ENCODE data around the gene PWP2. TPM values are rescaled to one million over a fixed set of nuclear protein-coding genes. Genes with fewer than 3 reads are reported as not detected.

PWP2 gene
- total RNA-seq, 1 donor from 2014 or later = 9.9 TPM

DNA sequence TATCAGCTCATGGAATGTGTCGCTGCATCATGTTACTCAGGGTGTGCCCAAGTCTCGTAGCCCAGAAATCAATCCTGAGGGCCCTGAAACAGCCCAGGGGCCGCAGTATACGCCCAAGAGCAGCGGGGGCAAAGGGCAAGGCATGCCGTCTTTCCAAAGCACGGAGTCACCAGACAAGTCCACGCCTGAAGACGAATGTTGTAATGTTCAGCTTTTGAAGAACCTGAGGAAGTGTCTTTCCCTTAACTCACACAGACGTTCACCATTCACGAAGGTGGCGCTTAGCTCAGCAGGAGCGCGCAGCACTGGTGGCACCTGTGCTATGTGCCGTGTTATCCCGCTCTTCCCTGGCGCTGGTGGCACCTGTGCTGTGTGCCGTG lies 18.8 kb upstream of the PWP2 start:
- Histone ChIP-seq H3K4me3 (no peak overlapping the region), H3K27ac (no peak overlapping the region), H3K4me1 (peaks cover 27% of the 10 kb centered on the region), H3K27me3 (no peaks in the 10 kb centered on the region), H3K36me3 (peaks cover 88% of the 10 kb centered on the region), H3K9me3 (no peaks in the 10 kb centered on the region)
- TF ChIP-seq, protein P1, sequence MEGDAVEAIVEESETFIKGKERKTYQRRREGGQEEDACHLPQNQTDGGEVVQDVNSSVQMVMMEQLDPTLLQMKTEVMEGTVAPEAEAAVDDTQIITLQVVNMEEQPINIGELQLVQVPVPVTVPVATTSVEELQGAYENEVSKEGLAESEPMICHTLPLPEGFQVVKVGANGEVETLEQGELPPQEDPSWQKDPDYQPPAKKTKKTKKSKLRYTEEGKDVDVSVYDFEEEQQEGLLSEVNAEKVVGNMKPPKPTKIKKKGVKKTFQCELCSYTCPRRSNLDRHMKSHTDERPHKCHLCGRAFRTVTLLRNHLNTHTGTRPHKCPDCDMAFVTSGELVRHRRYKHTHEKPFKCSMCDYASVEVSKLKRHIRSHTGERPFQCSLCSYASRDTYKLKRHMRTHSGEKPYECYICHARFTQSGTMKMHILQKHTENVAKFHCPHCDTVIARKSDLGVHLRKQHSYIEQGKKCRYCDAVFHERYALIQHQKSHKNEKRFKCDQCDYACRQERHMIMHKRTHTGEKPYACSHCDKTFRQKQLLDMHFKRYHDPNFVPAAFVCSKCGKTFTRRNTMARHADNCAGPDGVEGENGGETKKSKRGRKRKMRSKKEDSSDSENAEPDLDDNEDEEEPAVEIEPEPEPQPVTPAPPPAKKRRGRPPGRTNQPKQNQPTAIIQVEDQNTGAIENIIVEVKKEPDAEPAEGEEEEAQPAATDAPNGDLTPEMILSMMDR (IDR thresholded peaks at IDR 0.05) = no peak
- intact Hi-C loops (cut with DNase I) = no loop called here
- peak; percentile 26 for DNase-seq
- no peak for ATAC-seq

DNA sequence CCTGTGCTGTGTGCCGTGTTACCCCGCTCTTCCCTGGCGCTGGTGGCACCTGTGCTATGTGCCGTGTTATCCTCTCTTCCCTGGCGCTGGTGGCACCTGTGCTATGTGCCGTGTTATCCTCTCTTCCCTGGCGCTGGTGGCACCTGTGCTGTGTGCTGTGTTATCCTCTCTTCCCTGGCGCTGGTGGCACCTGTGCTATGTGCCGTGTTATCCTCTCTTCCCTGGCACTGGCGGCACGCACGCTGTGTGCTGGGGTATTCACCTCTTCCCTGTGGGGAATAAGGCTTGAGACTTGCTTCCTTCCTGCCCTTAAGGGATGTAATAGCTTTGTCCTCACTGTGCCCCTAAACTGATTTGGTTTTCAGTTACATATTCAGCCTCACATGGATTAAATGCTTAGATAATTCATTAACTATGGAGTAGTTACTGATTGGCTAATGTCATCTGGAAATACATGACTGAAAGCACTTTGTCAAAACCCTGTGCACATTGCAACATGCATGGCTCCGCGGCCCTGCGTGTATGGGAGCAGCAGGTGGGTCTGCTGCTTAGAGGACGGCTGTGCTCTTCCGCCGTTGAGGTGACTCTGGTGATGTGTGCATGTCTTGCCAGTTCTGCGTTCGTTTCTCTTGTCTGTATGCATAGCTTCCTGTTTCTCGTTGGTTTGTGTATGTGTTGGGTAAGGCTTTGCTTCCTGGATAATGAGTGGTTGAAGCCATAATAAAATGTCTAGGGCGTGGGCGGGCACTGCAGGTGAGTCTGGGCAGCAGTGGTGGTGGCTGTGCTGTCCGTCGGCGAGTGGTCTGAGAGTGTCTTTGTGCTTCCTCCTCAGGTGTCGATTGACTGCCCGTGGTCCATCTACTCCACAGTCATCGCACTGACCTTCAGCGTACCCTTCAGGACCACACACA lies 17.9 kb upstream of the PWP2 start:
- Histone ChIP-seq H3K9me3 (no peaks in the 10 kb centered on the region), H3K27ac (no peak overlapping the region), H3K36me3 (peaks cover 88% of the 10 kb centered on the region), H3K27me3 (no peaks in the 10 kb centered on the region), H3K4me1 (peaks cover 25% of the 10 kb centered on the region), H3K4me3 (no peak overlapping the region)
- ATAC-seq (peak; percentile 40), DNase-seq (peak; percentile 30)
- intact Hi-C loops (cut with DNase I) = no loop called here
- TF ChIP-seq, protein P1 (IDR thresholded peaks at IDR 0.05) = no peak

DNA sequence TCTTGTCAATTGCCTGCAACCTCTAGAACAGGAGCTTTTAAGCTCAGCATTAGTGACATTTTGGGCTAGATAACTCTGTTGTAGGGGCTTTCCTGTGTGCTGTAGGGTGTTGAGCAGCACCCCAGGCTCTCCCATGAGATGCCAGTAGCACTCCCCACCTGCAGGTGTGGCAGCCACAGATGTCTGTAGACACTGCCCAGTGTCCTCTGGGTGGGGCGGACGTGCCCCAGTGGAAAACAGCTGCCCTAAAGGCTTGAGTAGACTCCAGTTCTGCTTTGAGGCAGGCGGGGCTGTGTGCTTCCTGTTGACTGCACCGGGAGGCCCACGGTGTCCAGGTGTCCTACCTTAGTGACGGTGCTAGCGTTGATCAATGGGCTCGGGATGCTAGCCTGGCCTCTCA lies 16.9 kb upstream of the PWP2 start:
- ATAC-seq (no peak), DNase-seq (peak; percentile 56)
- TF ChIP-seq, protein P1 (IDR thresholded peaks at IDR 0.05) = no peak
- Histone ChIP-seq H3K4me3 (no peak overlapping the region), H3K4me1 (peaks cover 14% of the 10 kb centered on the region), H3K36me3 (peaks cover 90% of the 10 kb centered on the region), H3K9me3 (no peaks in the 10 kb centered on the region), H3K27me3 (no peaks in the 10 kb centered on the region), H3K27ac (no peak overlapping the region)
- intact Hi-C loops (cut with DNase I) = no loop called here

DNA sequence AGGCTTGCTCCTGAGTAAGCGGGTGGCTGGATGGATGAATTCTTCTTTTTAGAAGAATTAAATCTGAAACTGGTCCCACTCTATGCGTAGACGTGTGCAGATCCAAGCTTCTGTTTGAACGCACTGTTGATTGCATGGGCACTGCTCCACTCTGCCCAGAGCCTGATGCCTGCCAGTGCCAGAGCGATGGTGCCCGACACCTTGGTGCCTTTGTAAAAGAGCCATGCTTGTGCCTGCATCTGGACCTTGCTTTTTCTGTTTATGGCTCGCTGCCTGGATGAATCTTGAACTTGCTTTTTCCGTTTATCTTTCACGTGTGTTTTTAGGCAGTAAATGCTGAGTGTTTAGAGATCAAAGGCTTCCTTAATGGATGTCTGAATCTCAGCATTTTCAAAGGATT lies 15.0 kb upstream of the PWP2 start:
- peak; percentile 33 for DNase-seq
- peaks cover 84% of the 10 kb centered on the region for H3K36me3 ChIP-seq
- H3K9me3 ChIP-seq = no peaks in the 10 kb centered on the region
- no peak overlapping the region for H3K27ac ChIP-seq
- TF ChIP-seq, protein P1 (IDR thresholded peaks at IDR 0.05) = no peak
- intact Hi-C loops (cut with DNase I) = no loop called here
- no peak for ATAC-seq
- H3K4me1 ChIP-seq = peaks cover 6% of the 10 kb centered on the region
- no peak overlapping the region for H3K4me3 ChIP-seq
- no peaks in the 10 kb centered on the region for H3K27me3 ChIP-seq

DNA sequence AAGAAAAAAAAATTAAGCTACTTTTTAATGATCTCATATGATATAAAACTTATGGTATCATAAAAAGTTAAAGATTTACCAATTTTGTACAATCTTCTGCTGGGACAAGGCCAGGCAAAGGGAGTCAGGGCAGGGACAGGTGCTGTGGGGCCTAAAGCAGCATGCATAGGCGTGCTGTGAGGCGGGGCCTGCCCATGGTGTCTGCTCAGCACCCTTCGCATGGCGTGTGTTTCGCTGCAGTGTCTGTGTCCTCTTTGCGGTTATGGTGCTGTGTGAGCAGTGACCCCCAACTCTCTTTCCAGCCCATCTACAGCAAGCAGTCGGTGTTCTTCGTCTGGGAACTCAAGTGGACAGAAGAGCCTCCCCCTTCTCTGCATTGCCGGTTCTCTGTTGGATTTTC lies 13.4 kb upstream of the PWP2 start:
- ATAC-seq (no peak), DNase-seq (peak; percentile 42)

More for the DNA sequence above, 13.4 kb upstream of the PWP2 start:
- Histone ChIP-seq H3K27ac (no peak overlapping the region), H3K9me3 (no peaks in the 10 kb centered on the region), H3K4me3 (no peak overlapping the region), H3K27me3 (no peaks in the 10 kb centered on the region), H3K36me3 (peaks cover 68% of the 10 kb centered on the region), H3K4me1 (no peaks in the 10 kb centered on the region)
- intact Hi-C loops (cut with DNase I) = no loop called here
- TF ChIP-seq, protein P1 (IDR thresholded peaks at IDR 0.05) = no peak

Data from upper lobe of right lung (tissue), 1 donor.